GM21390 (cell line): Measurements from ENCODE around the gene MYO18B.

Experiments used
- ATAC-seq: cut with Tn5 transposase; IDR thresholded peaks from one replicate; pipeline ENCODE4 v1.9.1; 2021; ENCODE audit not compliant: unreplicated experiment

MYO18B gene

DNA sequence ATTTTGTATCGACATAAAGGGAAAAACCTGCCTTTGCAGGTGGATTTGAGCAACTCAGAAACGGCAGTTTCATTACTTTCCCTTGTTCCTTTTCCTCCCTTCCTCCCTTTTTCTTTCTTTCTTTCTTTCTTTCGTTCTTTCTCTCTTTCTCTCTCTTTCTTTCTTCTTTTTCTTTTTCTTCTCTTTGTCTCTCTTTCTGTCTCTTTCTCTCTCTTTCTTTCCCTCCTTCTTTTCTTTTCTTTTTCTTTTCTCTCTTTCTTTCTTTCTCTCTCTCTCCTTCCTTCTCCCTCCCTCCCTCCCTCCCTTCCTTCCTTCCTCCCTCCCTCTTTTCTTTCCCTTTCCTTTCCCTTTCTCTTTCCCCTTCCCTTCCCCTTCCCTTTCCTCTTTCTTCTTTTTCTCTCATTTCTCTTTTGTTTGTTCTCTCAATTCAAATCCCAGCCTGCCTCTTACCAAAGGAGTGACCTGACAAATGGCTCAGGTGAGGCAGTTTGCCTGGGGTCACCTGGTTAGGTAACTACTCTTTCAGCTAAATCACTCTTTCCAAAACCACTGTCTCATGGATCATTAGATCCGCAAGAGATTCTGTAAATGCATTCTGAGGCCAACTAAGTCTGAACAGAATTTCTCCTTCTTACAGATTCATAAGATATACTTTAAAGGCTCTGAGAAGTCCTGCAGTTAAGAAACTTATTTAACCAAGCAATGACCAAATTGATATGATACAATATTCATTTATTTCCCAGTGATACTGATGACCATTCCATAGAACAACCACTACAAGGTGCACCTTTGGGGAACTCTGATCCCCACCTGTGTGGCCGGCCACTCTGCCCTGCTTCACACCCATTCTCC is 75.3 kb downstream of the MYO18B start:
- no peak for ATAC-seq

DNA sequence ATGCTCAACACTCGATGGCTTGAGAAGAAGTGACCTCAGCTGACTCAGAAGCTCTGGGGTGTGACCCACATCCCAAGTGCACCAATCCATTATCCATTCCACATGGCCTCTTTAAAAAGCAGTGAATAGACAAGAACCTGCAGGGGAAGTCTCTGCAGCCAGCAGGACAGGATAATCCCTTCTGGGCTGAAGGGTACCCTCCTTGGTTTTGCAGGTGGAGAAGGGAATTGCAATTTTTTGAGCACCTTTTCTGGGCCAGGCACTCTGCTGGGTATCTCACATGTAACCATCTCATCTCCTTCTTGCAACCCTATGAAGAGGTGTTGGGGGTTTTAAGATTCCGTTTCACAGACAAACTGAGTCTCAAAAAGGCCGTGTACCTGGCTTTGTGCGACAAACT is 76.6 kb downstream of the MYO18B start:
- ATAC-seq: no peak

DNA sequence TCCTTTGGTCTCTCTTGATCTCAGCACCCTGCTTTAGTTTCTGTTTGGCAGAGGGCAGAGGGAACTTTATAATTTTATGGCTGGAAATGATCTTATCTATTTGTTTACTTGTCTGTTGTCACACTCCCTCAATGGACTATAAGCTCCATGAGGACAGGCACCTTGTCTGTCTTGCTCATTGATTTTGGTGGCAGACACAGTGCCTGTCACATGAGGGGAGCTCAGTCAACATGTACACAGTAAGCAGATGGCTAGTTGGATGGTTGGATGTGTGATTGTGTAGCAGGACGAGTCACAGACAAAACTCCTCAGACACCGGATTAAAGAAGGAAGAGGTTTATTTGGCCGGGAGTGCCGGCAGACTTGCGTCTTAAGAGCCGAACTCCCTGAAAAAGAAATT is 80.4 kb downstream of the MYO18B start:
- no peak for ATAC-seq

DNA sequence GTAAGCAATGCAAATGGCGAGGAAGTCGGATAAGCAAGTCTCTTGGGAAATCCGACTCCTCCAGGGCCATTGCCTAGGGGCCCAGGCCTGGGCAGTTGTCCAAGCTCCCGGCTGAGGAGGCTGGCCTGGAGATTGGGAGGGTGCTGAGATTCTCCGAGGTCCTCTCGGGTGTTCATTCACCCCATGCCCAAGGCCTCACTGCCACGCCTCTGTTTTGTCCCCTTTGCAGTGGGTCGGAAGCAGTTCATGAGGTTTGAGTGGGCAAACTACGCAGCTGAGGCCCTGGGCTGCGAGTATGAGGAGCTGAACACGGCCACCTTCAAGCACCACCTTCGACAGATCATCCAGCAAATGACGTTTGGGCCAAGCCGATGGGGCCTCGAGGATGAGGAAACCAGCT is 81.3 kb downstream of the MYO18B start:
- no peak for ATAC-seq

DNA sequence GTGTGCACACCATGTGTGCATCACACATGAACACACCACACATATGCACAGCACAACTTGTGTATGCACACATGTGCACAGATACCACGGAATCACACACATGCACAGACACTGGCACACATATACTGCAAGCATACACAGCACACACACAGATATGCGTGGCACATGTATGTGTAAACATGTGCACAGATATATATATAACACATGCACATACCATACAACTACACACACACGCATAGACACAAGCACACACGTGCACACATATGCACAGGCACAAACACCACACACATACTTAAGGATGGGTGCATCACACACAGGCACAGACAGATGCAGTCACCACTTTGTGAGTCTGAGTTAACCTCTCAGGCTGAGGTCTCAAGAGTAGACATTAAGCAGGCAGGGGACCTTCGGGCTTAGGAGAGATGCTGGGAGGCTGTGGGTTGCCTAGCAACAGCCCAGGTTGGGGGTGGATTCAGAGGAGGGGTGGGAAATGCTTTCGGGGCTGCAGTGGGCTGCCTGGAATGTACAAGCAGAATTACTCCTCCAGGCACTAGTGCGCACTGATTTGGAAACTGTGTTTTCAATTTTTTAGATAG is 82.9 kb downstream of the MYO18B start:
- no peak for ATAC-seq

DNA sequence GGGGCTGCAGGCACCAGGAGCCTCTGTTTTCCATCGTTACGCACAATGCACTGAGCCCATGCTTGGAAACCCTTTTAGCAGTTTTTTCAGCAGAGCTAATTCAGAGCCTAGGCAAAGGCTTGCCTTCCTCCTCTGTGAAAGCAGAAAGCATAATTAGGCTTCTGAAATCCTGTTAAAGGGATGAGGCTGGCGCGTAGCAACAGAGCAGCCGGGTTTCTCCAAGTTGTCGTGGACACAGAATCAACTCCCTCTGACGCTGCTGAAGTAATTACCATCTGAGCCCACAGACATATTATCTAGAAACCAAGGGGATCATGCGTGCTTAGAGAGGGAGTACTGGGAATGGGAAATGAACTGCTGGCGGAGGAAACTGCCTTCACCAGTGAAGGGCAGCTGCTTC is 85.4 kb downstream of the MYO18B start:
- no peak for ATAC-seq

DNA sequence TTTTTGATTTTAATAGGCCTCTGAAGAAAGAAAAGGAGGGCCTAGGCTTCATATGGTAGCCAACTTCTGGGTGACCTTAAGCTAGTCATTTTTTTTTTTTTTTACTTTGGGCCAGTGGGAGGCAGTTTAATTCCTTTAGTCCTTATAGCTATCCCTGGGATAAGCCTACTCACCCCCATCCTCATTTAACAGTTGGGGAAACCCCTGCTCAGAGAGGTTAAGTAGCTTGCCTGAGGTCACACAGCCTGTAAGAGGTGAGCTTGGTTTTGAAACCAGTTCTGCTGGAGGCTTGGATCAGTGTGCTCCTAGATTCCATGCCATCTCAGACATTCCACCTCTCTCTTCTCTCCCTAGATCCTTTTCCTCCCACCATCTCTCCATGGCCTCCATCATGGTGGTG is 86.4 kb downstream of the MYO18B start:
- ATAC-seq: no peak

DNA sequence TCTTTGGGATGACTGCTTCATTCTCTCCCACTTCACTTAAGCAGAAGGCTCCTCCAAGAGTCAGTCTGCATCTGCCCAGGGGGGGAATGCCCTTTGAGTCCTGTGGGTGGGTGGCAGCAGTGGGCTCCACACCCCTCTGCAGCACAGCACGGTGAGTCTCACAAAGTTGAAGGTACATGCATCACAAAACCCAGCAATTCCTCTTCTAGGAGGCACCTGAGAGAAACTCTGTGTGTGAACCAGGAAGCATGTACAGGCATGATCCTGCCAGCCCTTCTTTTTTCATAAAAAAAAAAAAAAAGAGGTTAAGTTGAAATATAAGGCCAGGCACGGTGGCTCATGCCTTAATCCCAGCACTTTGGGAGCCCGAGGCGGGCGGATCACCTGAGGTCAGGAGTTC is 87.2 kb downstream of the MYO18B start:
- ATAC-seq: no peak

DNA sequence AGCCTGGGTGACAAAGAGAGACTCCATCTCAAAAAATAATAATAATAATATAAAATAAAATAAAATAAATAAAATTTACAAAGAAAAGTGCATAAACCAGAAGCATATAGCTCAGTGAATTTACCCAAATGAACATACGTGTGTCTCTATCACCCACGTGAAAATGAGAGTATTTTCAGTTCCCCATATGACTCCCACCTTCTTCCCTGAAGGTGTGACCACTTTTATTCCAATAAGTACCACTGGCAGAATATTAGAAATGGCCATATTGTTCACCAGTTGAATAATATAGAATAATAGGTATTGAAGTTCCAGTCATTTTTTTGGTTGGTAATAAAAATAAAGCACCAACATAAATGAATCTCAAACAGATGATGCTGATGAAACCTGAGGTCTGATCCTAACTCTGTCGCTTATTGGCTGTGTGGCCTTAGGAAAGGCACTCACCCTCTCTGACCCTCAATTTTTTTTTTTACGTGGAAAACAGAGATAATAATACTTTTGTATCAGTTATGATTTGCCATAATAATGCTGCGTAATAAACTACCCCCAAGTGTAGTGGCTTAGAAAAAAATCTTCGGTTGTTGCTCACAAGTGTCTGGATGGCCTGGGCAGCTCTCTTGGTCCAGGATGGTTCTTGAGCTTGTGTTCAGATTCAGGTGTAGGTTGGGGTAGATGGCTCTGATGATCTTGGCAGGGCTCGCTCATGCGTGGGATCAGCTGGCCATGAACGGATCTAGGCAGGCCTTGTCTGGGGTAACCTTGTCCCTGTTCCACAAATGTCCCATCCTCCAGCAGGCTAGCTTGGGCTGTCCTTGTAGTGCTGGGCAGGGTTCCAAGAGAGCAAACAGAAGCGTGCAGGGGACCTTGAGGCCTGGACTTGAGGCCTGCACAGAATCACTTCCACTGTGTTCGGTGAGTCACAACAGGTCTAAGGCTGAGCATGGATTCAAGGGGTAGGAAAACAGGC is 88.1 kb downstream of the MYO18B start:
- ATAC-seq: no peak

DNA sequence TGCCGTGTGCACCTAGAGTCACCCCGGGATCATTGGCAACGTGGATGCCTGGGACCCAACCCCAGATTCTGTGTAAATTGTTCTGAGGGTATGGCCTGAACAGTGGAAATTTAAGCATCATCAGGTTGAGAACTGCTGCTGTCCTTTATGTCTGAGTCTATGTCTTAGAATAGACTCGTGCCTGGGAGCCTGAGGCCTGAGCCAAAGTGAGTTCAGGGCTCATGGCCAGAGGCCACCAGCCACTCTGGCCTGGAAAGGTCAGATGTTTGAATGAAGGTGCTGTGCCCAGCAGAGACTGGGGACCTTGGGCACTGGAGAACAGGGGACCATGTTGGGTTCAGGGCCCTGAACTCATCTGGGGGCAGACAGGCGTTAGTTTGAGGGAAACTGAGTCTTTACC is 91.1 kb downstream of the MYO18B start:
- no peak for ATAC-seq

DNA sequence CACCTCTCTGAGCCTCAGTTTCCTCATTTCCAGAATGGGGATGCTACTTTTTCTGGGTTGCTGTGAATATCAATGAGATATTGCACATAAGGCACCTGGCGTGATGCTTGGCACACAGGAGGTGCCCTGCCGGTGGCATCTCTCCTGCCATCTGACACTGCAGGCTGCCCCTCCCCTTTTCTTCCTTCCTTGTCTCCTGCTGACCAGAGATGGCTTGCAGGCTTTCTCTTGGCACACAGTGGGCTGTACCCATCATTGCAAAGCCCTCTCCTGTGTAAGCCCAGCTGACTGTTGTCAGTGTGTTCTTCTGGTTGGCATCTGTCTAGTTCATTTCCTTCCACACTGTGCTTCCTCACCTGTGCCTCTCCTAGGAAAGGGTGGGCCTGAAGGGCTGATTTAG is 91.7 kb downstream of the MYO18B start:
- no peak for ATAC-seq

DNA sequence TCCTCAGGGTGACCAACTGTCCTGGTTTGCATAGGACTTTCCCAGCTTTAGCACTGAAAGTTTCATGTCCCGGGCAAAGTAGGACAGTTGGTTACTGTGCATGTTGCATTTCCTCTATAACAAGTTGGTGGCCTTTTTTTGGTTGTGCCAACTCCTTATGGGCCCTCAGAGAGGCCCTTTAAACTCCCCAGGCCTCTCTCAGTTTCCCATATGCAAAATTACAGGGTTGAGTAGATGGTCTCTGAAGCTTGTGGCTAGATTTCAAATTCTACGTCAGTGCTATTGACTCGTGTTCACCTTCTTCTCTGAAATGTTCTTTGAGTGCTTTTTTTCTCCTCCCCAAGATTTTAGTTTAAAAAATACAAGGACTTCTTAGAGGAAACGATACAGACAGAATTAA is 92.5 kb downstream of the MYO18B start:
- no peak for ATAC-seq

DNA sequence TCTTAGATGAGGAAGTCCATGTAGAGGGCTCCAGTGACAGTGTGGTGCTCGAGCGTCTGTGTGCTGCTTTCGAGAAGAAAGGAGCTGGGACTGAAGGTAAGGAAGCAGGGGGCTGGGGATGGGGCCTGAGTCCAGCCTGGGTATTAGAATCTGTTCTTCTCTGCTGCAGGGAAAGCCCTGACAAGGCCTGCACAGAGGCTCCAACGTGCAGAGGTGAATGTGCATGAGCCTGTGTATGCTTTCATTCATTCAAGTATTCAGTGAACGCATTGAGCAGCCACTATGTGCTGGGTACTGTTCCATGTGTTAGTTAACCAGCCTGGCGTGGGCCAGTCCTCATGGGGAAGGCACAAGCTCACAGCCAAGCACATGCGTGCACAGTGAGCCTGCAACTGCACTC is 93.4 kb downstream of the MYO18B start:
- no peak for ATAC-seq

DNA sequence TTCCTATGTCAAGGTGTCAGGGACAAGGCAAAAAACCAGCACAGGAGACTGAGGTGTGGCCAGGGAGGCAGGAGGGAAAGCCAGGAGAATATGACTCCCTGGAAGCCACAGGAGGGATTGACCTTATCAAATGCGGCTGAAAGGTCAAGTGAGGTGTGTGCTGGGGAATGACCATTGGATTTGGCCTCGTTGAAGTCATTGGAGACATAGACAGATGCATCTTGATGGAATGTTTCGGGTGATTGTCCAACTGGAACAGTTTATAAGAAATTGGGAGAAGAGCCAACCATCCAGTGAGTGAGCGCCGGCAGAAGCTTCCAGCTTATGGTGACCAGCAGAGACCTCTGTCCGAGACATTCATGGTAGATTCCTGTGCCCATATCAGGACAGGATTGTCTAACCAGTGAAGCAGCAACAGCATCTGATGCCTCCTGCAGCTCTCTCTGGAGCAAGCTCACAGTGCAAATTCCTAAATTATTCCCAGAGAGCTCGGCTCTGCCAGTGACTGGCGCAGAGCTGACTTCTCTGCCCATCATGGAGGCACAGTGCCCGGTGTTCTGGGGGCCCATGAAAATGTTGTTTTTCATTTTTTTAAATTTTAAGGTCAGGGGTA is 95.4 kb downstream of the MYO18B start:
- ATAC-seq: no peak

DNA sequence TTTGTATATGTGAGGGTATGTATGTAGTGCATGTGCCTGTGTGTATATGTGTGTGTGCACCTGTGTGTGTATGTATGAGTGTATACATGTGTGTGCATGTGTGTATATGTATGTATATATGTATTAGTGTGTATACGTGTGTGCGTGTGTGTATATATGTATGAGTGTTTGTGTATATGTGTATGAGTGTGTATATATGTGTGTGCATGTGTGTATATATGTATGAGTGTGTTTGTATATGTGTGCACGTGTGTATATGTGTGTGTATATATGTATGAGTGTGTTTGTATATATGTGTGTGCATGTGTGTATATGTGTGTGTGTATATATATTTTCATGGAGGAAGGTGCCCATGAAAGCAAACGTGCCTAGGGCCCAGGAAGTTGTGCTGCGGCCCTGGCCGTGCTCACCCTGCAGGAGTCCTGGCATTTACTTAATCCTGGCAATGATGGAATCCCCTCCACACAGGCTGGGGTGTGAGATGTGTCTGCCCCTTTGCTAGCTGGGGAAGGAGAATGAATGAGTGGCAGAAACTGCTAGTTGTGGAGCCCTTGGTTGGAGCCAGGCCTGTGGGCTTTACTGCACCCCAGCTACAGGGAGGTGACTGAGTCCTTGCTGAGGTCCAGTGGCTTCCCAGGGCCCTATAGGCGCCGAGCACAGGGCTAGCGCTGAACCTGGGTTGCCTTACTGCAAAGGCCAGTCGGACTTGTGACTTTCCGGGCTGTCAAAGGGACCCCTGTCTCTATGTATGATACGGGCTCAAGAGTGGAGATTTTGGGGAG is 97.2 kb downstream of the MYO18B start:
- ATAC-seq: no peak

DNA sequence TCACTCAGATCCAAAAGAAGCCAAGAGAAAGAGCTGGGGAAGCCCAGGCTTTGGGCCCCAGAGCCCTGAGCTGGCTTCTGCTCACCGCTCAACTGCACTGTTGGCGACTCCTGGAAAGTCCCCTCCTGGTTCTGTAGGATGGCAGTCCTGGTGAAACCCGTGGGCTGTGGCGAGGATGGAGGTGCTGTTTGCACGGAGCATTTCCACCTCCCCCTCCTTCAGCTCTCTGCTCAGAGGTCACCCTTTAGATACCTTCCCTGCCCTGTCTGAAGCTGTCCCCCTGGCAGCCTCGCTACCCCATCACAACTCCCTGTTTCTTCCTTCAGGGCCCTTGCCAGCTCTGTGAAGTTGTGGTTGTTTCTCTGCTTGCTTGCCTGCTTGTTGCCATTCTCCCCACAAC is 97.8 kb downstream of the MYO18B start:
- ATAC-seq: no peak

DNA sequence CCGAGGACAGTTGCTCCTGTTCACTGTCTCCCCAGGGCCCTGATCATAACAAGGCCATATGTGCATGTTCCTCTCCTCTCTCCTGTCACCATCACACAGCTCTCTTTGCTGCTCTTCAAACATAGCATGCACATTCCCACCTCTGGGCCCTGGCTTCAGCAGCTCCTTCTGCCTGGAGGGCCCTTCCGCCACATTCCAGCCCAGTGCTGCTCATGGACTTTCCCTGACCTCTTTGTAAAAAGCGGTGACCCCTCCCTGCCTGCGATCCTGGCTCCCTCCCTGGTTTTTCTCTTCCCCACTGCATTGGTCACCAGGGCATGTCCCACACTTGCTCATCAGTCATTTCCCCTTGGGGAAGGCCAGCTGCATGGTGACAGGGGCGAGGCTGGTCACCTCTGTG is 98.2 kb downstream of the MYO18B start:
- no peak for ATAC-seq

DNA sequence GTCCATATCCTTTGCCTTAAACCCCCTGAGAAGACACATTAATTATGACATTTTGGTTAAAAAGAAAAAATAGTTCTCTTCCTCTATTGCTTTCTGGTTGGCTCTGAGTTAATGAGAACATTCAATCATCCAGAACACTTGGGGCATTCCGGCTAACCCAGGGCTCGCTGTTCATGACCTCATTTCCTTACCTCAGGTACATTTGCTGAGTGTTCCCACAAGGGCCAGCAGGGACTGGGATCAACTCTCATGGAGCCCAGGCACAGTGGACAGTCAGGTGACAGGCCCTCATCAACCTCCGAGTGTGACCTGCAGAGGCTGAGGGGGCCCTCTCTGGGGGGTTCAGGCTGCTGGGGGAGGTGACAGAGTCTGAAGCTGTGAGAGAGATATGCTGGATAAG is 98.9 kb downstream of the MYO18B start:
- ATAC-seq: no peak

DNA sequence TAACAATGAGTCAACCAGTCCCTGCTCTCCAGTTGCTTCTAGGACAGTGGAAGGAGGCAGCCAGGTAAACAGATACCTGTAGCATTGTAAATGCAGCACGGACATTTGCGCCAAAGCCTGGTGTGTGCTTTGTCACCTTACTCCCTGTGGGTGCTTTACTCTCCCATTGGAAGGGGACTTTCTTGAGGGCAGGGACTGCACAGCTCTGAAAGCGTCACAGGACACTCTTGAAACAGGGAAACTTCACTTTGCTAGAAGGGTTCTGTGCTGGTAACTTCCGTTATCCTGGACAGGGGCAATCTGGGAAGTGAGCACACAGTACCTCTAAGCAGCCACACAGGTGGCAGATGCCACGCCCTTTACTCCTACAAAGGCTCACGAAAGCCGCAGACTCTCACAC is 99.8 kb downstream of the MYO18B start:
- ATAC-seq: no peak

DNA sequence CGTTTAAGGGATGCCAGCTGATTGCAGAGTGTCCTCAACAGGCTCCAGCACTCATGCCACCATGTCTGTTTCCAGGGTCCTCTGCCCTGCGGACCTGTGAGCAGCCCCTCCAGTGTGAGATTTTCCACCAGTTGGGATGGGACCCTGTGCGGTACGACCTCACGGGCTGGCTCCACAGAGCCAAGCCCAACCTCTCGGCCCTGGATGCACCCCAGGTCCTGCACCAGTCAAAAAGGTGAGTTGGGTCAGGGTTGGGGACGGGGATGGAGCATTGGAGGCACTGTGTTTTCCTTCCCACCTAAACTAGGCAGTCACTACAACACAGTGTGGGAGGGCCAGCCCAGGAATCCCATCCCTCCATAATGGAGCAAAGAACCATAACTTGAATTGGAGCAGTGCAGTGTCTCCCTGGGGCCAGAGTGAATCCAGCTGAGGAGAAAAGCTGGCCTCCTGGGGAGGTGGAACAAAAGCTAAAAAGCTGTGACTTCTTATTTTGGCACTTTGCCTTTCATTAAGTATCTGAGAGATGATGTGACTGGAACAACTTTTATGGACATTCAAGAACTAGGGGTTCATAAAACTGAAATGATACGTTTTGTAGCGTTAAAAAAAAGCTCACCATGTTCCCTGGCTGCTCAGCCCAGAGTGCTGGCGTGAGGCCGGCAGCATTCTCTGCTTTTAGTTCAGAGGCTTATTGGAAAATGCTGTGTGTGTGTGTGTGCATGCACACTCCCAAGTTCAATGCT is 101.8 kb downstream of the MYO18B start:
- ATAC-seq: no peak
